GM21515 (cell line): Measurements from ENCODE around the gene TMEM51.

ENCODE experiments used
- ATAC-seq: cut with Tn5 transposase; IDR thresholded peaks from one replicate; pipeline ENCODE4 v1.9.1; 2021; ENCODE audit not compliant: unreplicated experiment

Gene TMEM51

DNA sequence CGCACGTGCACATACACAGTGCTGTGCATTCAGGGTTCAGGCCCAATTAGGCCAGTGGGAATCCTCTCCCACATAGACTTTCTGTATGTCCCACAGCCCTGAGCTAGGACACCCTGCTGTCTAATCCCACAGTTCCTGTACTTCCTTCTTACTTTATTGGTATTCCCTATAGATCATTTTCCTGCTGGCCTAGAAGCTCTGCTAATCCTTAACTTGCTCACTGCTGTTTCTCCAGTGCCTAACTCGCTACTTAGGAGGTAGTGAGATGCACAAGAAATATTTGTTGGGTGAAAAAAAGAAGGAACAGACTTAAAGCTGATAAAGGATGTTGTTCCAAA lies 59.4 kb downstream of the TMEM51 start:
- ATAC-seq: no peak

DNA sequence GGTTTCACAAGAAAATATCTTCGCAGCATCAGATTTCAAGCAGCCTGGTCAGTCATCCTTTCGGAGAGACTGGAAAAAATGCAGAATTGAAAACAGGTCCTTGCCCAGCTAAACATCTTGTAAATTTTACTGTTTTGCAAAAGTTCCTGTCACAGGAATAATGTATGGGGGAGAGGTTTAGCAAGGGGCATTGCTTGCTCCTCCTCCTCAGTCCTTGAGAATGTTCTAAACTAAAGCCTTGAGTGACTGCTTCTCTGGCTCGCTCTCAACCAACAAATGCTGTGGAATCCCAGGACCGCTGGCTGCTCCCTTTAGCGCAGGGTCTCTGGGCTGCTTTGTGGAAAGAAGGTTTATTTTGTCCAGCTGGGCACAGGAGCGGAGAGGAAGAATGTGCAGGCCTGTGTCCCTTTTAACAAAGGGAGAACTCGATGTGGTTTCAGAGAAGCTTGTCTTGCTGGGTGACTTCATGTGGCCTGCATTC lies 59.8 kb downstream of the TMEM51 start:
- ATAC-seq: no peak

DNA sequence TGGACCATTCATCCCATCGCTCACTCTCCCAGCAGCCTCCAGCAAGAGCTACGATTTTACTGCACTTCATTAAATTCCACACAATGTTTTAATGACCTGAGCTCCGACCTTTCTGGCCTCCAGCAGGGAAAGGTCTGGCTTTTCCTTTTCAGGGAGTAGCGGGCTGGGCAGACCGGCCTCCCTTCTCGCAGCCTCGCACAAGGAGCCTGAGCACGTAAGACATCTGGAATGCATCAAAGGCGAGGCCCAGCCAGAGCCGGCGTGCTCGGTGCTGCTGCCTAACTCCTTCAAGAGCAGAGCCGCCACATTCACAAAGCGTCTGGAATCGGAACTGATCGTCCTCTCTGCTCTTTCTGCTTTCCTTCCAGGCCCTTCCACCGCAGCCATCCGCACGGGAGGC lies 61.0 kb downstream of the TMEM51 start:
- ATAC-seq: no peak

DNA sequence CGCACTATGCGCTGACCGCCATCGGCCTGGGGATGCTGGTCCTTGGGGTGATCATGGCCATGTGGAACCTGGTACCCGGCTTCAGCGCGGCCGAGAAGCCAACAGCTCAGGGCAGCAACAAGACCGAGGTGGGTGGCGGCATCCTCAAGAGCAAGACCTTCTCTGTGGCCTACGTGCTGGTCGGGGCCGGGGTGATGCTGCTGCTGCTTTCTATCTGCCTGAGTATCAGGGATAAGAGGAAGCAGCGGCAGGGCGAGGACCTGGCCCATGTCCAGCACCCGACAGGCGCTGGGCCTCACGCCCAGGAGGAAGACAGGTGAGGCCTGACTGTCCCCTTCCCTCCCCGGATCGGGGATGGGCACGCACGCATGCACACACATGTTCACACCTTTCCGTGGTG lies 61.6 kb downstream of the TMEM51 start:
- no peak for ATAC-seq

GRCh38 chr1:15217654-15218053 lies 64.1 kb downstream of the TMEM51 start:
- no peak for ATAC-seq

GRCh38 chr1:15218287-15219279 lies 65.0 kb downstream of the TMEM51 start:
- ATAC-seq: no peak

- no peak for ATAC-seq
Measured at GRCh38 chr1:15219280-15220023, 65.9 kb downstream of the TMEM51 start.

GRCh38 chr1:15220024-15220392 lies 66.5 kb downstream of the TMEM51 start:
- ATAC-seq: no peak

GRCh38 chr1:15220825-15221431 lies 67.4 kb downstream of the TMEM51 start:
- ATAC-seq: no peak

- no peak for ATAC-seq
Measured at GRCh38 chr1:15222653-15223303, 69.2 kb downstream of the TMEM51 start.

DNA sequence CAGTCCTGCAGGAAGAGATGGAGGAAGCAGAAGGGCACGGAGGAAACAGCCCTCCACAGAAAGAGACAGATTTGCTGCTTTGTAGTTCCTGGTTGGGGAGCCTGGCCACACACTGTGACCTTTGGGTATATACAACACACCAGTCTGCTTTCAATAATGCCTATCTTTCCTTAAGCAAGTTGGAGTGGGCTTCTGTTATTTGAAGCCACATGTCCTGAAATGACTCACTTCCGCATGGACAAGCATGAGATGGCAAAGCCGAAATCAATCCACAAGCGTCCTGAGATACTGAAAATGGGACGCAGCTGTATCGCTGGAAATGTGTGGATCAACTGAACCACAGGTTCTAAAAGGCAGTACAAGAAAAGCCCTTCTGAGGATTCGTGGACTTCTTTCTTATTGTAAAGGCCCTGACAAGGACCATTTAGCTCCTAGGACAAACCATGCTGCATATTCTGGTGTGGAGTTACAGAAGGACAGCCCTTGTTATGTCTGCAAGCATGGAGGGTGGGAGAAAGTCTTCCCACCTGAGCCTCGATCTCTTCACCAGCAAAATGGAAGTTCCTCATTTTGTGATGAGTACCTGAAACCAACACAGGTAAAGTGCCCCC lies 70.8 kb downstream of the TMEM51 start:
- no peak for ATAC-seq

DNA sequence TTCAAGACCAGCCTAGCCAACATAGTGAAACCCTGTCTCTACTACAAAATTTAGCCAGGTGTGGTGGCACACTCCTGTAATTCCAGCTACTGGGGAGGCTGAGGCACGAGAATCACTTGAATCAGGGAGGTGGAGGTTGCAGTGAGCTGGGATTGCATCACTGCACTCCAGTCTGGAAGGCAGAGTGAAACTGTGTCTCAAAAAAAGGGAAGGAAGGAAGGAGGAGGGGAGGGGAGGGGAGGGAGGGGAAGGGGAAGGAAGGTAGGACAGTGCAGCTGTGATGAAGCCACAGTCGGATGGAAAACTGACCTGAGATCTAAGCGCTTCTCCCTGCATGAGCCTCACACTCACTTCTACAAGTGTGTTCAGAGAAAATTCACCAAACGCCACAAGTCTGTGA lies 71.4 kb downstream of the TMEM51 start:
- ATAC-seq: no peak

DNA sequence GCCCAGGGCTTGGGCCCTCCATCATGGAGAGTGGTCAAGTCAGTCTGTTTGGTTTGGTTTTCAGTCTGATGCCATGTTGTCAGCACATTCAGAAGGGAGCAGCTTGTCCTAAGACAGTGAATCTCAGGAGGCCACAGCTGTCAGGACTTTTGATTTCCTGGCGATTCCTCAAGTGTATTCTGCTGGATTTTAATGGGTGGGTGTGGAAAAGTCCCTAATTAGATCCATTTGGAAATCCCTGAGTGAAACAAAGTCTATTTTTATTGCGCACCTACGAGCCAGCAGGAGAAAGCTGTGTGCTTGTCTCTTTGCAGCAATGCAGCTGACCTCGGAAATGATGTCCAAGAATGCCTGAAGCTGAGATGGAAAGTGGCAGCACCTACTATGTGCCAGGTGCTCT lies 71.9 kb downstream of the TMEM51 start:
- no peak for ATAC-seq

- no peak for ATAC-seq
Measured at GRCh38 chr1:15226388-15227255, 73.1 kb downstream of the TMEM51 start.

DNA sequence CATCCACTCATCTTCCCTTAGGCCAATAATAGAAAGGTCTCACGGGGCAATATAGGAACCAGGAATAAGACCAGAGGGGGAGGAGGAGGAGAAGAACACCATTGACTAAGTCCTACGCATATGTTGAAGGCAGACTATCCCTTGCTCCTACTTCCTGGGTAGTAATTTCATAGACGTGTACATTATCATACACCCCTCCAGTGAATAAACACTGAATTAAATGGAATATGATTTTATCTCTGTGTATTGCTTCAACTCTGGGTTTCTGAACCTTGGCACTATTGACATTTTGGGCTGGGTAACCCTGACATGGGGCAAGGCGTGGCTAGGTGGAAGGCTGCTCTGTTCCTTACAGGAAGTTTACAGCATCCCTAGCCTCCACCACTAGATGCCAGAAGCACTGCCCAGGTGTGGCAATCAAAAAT lies 76.2 kb downstream of the TMEM51 start:
- no peak for ATAC-seq

GRCh38 chr1:15231714-15232201 lies 78.2 kb downstream of the TMEM51 start:
- ATAC-seq: peak; percentile 57

DNA sequence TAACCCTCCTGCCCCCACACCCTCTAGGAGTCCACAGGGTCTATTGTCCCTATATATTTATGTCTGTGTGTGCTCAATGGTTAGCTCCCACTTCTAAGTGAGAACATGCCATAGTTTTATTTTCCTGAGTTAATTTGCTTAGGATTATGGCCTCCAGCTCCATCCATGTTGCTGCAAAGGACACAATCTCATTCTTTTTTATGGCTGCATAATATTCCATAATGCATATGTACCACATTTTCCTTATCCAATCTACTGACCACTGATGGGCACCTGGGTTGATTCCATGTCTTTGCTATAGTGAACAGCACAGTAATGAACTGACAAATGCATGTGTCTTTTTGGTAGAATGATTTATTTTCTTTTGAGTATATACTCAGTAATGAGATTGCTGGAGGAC lies 80.1 kb downstream of the TMEM51 start:
- ATAC-seq: no peak

DNA sequence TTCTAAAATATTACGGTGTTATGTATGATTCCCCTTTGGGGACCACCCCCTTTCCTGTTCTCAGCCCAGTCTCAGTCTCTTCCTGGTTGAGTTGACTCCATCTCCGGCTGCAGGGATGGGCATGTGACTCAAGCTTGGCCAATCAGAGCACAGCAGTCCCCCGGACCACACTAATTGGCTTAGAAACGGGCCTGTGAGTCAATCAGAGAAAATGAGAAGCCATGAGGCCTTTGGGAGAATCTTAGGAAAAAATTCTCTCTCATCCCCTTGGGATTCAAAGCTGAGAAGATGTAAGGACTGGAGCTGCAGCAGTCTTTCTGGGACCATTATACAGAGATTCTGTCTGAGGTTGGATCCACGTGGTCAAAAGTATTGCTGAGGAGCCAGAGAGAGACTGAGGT lies 82.8 kb downstream of the TMEM51 start:
- no peak for ATAC-seq

DNA sequence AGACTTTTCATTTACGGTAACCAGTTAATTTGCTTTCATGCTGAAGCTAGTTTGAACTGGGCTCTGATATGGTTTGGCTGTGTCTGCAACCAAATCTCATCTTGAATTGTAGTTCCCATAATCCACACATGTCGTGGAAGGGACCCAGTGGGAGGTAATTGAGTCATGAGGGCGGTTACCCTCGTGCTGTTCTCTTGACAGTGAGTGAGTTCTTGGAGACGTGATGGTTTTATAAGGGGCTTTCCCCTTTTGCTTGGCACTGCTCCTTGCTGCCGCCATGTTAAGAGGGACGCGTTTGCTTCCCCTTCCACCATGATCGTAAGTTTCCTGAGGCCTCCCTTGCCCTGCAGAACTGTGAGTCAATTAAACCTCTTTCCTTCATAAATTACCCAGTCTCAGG lies 83.2 kb downstream of the TMEM51 start:
- no peak for ATAC-seq

DNA sequence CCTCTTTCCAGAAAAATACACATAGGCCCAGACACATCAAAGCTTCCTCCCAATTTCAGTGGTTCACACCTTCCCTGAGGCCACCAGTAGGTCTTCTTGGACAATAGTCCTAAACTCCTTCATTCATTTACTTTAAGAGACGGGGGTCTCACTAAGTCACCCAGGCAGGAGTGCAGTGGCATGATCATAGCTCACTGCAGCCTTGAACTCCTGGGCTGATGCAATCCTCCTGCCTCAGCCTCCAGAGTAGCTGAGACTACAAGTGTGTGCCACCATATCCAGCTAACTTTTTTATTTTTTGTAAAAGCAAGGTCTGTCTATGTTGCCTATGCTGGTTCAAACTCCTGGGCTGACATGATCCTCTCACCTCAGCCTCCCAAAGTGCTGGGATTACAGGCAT lies 85.2 kb downstream of the TMEM51 start:
- ATAC-seq: no peak
